ENCODE results near the gene MRPS12.
"Not testable (repeated sequence)": the region's sequence is repeated elsewhere in the genome, so short reads cannot be mapped to it uniquely, and the experiment has no call there.

MRPS12 gene

DNA sequence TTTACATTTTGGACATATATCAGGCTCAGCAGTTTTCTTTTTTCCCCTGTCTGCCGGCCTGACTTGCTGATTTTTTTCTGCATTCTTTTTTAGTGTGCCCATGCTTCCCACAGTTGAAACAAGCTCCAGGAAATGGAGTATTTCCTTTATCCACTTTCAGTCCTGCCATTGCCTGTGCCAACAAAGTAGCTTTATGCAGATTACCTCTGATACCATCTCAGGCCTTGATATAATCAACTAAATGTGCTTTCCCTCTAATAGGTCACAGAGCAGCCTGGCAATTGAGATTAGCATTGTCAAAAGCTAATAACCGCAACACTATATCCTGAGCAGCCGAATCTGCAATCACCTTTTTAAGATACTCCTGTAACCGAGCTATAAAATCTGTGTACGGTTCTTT, 9.2 kb downstream of the MRPS12 start (continued):
- no peak for TF ChIP-seq ZNF510 (tag by site-specific recombination; IDR thresholded peaks at IDR 0.05; ENCODE audit: insufficient replicate concordance)
- TF ChIP-seq ZNF274 (IDR thresholded peaks at IDR 0.05; ENCODE audit: low read length), result no peak
- no peak for TF ChIP-seq ZNF274 (tag by site-specific recombination; IDR thresholded peaks at IDR 0.05; ENCODE audit: borderline replicate concordance)
- no peak for TF ChIP-seq ZNF549 (tag by site-specific recombination; IDR thresholded peaks at IDR 0.05)
- no peak for TF ChIP-seq ZNF654 (tag by site-specific recombination; IDR thresholded peaks at IDR 0.05; ENCODE audit: low read depth)
- no peak for TF ChIP-seq ZNF132 (tag by site-specific recombination; IDR thresholded peaks at IDR 0.05; ENCODE audit: borderline replicate concordance)
- TF ChIP-seq, protein P1, sequence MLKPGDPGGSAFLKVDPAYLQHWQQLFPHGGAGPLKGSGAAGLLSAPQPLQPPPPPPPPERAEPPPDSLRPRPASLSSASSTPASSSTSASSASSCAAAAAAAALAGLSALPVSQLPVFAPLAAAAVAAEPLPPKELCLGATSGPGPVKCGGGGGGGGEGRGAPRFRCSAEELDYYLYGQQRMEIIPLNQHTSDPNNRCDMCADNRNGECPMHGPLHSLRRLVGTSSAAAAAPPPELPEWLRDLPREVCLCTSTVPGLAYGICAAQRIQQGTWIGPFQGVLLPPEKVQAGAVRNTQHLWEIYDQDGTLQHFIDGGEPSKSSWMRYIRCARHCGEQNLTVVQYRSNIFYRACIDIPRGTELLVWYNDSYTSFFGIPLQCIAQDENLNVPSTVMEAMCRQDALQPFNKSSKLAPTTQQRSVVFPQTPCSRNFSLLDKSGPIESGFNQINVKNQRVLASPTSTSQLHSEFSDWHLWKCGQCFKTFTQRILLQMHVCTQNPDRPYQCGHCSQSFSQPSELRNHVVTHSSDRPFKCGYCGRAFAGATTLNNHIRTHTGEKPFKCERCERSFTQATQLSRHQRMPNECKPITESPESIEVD (tag by site-specific recombination; IDR thresholded peaks at IDR 0.05), result no peak

DNA sequence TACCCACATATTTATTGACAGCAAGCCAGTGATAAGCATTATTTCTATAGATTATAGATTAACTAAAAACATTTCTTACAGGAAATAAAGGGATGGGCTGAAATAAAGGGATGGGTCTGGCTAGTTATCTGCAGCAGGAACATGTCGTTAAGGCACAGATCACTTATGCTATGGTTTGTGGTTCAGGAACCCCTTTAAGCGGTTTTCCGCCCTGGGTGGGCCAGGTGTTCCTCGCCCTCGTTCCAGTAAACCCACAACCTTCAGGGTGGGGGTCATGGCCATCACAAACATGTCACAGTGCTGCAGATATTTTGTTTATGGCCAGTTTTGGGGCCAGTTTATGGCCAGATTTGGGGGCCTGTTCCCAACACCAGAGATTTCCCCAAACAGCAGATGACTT, 10.7 kb downstream of the MRPS12 start:
- H3K4me3 ChIP-seq (ENCODE audit: low read depth, low read length); H3K27ac ChIP-seq (ENCODE audit: extremely low read depth, low read depth, low read length); H3K4me1 ChIP-seq (ENCODE audit: control insufficient read depth, insufficient read depth, low read length); H3K9me3 ChIP-seq (ENCODE audit: control insufficient read depth, insufficient read depth, low read depth, low read length): not testable (repeated sequence)
- peaks cover 20 to 41% of the 10 kb centered on the region in 2 experiments for H3K36me3 ChIP-seq (ENCODE audit: control insufficient read depth in 2 of 2, insufficient read depth in 1 of 2, low read length in 2 of 2)
- POLR2A ChIA-PET, result interaction anchor here (2.3 kb wide), 1 partner anchor 10 kb away, joined by 10 read pairs; the partner anchor contains the start of genes MRPS12 and SARS2
- CTCF ChIA-PET, result interaction anchor here (0.6 to 7.1 kb wide), 2 partner anchors 10 to 97 kb away, joined by 3 to 60 read pairs; partner anchors contain the start of genes MRPS12 and SARS2

DNA sequence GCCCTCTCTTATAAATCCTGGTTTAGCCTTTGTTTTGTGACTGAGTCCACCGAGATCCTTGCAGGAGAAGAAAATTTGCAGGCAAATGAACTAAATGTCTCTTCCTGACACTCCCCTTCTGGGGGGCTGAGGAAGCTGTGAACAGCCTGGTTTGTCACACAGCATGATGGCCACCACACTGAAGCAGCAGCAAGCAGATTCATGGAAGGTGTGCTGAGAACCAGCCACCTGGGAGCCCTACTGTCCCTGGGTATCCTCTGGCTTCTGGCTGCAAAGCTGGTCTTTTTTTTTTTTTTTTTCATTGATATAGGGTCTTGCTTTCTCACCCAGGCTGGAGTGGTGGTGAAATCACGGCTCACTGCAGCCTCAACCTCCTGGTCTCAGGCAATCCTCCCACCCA, 11.2 kb downstream of the MRPS12 start:
- TF ChIP-seq ZNF776 (tag by site-specific recombination; IDR thresholded peaks at IDR 0.05; ENCODE audit: borderline replicate concordance) (no peak), ZNF155 (tag by site-specific recombination; IDR thresholded peaks at IDR 0.05) (no peak), OSR2 (tag by site-specific recombination; IDR thresholded peaks at IDR 0.05) (no peak), ZNF19 (tag by site-specific recombination; IDR thresholded peaks at IDR 0.05; ENCODE audit: low read depth) (no peak), ZNF747 (tag by site-specific recombination; IDR thresholded peaks at IDR 0.05) (no peak), ZNF555 (tag by site-specific recombination; conservative IDR thresholded peaks at IDR 0.05) (no peak), ZNF571 (tag by site-specific recombination; IDR thresholded peaks at IDR 0.05) (no peak), ZNF394 (tag by site-specific recombination; IDR thresholded peaks at IDR 0.05; ENCODE audit: borderline replicate concordance) (no peak), YY2 (tag by site-specific recombination; IDR thresholded peaks at IDR 0.05) (no peak), ZNF521 (tag by site-specific recombination; IDR thresholded peaks at IDR 0.05) (no peak), ZFHX2 (tag by site-specific recombination; conservative IDR thresholded peaks at IDR 0.05) (no peak), ZNF843 (tag by site-specific recombination; IDR thresholded peaks at IDR 0.05) (no peak)
- TF ChIP-seq, protein P2, sequence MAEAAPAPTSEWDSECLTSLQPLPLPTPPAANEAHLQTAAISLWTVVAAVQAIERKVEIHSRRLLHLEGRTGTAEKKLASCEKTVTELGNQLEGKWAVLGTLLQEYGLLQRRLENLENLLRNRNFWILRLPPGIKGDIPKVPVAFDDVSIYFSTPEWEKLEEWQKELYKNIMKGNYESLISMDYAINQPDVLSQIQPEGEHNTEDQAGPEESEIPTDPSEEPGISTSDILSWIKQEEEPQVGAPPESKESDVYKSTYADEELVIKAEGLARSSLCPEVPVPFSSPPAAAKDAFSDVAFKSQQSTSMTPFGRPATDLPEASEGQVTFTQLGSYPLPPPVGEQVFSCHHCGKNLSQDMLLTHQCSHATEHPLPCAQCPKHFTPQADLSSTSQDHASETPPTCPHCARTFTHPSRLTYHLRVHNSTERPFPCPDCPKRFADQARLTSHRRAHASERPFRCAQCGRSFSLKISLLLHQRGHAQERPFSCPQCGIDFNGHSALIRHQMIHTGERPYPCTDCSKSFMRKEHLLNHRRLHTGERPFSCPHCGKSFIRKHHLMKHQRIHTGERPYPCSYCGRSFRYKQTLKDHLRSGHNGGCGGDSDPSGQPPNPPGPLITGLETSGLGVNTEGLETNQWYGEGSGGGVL (tag by site-specific recombination; IDR thresholded peaks at IDR 0.05), result no peak
- TF ChIP-seq, protein P3, sequence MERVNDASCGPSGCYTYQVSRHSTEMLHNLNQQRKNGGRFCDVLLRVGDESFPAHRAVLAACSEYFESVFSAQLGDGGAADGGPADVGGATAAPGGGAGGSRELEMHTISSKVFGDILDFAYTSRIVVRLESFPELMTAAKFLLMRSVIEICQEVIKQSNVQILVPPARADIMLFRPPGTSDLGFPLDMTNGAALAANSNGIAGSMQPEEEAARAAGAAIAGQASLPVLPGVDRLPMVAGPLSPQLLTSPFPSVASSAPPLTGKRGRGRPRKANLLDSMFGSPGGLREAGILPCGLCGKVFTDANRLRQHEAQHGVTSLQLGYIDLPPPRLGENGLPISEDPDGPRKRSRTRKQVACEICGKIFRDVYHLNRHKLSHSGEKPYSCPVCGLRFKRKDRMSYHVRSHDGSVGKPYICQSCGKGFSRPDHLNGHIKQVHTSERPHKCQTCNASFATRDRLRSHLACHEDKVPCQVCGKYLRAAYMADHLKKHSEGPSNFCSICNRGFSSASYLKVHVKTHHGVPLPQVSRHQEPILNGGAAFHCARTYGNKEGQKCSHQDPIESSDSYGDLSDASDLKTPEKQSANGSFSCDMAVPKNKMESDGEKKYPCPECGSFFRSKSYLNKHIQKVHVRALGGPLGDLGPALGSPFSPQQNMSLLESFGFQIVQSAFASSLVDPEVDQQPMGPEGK (tag by site-specific recombination; IDR thresholded peaks at IDR 0.05), result no peak
- TF ChIP-seq, protein P4, sequence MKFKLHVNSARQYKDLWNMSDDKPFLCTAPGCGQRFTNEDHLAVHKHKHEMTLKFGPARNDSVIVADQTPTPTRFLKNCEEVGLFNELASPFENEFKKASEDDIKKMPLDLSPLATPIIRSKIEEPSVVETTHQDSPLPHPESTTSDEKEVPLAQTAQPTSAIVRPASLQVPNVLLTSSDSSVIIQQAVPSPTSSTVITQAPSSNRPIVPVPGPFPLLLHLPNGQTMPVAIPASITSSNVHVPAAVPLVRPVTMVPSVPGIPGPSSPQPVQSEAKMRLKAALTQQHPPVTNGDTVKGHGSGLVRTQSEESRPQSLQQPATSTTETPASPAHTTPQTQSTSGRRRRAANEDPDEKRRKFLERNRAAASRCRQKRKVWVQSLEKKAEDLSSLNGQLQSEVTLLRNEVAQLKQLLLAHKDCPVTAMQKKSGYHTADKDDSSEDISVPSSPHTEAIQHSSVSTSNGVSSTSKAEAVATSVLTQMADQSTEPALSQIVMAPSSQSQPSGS (tag by site-specific recombination; IDR thresholded peaks at IDR 0.05; ENCODE audit: low read depth), result no peak
- Histone ChIP-seq H3K9me3 (ENCODE audit: control insufficient read depth, insufficient read depth, low read depth, low read length) (no peaks in the 10 kb centered on the region), H3K36me3 (ENCODE audit: control insufficient read depth in 2 of 2, insufficient read depth in 1 of 2, low read length in 2 of 2) (peaks cover 25 to 46% of the 10 kb centered on the region in 2 experiments), H3K4me3 (ENCODE audit: low read depth, low read length) (no peak overlapping the region), H3K4me1 (ENCODE audit: control insufficient read depth, insufficient read depth, low read length) (no peaks in the 10 kb centered on the region), H3K27ac (ENCODE audit: extremely low read depth, low read depth, low read length) (no peak overlapping the region)
- ChIA-PET CTCF (interaction anchor here (7.1 kb wide), 1 partner anchor 11 kb away, joined by 60 read pairs; the partner anchor contains the start of genes MRPS12 and SARS2), POLR2A (interaction anchor here (0.5 to 2.3 kb wide), 4 partner anchors 11 to 809 kb away, joined by 3 to 10 read pairs (median 6); partner anchors contain the start of genes MRPS12 and SARS2)

Data from HEK293 (cell line).